GM18508 (cell line): ENCODE results near the gene GRSF1.
A peak's percentile ranks its signal among the peaks of the same experiment; 100 is the strongest.
"Not testable (repeated sequence)": the region's sequence is repeated elsewhere in the genome, so short reads cannot be mapped to it uniquely, and the experiment has no call there.

Source experiments
- ATAC-seq: cut with Tn5 transposase; IDR thresholded peaks from one replicate; pipeline ENCODE4 v1.9.1; 2021; ENCODE audit warnings: moderate number of reproducible peaks; ENCODE audit not compliant: insufficient read depth, unreplicated experiment

Gene GRSF1, protein sequence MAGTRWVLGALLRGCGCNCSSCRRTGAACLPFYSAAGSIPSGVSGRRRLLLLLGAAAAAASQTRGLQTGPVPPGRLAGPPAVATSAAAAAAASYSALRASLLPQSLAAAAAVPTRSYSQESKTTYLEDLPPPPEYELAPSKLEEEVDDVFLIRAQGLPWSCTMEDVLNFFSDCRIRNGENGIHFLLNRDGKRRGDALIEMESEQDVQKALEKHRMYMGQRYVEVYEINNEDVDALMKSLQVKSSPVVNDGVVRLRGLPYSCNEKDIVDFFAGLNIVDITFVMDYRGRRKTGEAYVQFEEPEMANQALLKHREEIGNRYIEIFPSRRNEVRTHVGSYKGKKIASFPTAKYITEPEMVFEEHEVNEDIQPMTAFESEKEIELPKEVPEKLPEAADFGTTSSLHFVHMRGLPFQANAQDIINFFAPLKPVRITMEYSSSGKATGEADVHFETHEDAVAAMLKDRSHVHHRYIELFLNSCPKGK

DNA sequence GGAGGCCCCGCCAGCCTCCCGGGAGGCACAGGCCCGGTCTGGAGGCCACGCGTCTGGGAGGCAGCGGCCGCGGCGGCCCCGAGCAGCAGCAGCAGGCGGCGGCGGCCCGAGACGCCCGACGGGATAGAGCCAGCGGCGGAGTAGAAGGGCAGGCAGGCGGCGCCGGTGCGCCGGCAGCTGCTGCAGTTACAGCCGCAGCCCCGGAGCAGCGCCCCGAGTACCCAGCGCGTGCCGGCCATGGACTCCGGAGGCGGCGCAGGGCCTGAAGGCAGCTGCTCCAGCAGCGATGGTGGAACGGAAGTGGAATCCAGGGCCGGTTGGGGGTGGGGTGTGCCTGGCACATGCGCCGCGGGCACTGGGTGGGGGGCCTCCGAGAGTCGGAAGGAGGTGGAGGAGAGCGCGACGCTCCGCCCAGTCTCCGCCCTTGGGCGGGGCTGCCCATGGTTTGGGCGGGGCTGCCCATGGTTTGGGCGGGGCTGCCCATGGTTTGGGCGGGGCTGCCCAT lies at the start of gene GRSF1:
Gene GRSF1, minus strand, starts transcription at position 302 of the 505 bp plus-strand sequence. Its CDS starts 63 bp downstream, at position 239.
- ATAC-seq, result peak; percentile 32

DNA sequence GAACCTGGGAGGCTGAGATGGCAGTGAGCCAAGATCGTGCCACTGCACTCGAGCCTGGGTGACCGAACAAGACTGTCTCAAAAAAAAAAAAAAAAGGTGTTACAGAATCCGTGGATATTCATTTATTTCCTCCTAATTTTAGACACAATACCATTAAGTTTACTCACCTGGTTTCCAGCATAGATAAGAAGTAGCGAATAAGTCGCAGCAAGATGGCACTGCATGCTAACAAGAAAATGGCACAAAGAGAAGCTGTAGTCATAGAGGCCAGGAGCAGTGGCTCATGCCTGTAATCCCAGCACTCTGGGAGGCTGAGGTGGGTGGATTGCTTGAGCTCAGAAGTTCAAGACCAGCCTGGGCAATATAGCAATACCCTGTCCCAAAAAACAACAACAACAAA lies 45.5 kb upstream of the GRSF1 start:
- no peak for ATAC-seq

- ATAC-seq, result no peak
Observed at GRCh38 chr4:70880739-70881138, 41.0 kb upstream of the GRSF1 start.

DNA sequence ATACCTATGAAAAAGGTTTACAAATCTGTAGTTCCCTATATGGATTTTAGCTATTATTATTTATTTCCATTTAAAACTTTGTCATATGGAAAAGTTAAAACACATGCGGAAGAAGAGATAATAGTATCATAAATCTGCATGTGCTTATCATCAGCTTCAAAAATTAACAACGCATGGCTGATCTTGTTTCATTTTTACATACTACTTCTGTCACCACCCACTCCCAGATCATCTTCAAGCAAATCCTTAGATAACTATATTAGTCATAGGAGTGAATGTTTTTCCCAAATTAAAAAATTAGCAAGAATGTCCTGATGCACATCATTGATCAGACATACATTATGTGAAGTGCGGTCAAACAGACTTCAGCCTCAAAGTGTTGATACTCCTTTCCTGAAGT lies 37.9 kb upstream of the GRSF1 start:
- ATAC-seq, result no peak

- ATAC-seq, result no peak
Observed at GRCh38 chr4:70874268-70875156, 34.8 kb upstream of the GRSF1 start.

- no peak for ATAC-seq
Observed at GRCh38 chr4:70873216-70873615, 33.5 kb upstream of the GRSF1 start.

DNA sequence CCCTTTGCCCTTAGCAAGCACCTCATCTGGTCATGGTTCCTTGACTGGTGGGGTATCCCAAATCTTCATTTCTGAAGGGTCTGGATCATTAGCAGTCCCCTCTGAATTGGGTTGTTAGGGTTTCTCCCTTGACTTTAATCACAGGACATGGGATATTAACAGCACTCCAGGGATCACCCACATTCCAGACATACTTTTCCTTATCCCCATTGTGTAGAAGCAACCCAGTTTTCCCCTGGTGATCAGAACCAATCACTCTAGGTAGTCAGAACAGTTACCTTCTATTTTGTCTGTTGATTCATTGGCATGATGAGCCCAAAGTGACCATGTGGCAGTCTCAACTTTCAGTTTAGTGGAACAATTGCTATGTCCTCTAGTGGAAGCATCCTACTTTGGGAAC lies 29.1 kb upstream of the GRSF1 start:
- no peak for ATAC-seq

DNA sequence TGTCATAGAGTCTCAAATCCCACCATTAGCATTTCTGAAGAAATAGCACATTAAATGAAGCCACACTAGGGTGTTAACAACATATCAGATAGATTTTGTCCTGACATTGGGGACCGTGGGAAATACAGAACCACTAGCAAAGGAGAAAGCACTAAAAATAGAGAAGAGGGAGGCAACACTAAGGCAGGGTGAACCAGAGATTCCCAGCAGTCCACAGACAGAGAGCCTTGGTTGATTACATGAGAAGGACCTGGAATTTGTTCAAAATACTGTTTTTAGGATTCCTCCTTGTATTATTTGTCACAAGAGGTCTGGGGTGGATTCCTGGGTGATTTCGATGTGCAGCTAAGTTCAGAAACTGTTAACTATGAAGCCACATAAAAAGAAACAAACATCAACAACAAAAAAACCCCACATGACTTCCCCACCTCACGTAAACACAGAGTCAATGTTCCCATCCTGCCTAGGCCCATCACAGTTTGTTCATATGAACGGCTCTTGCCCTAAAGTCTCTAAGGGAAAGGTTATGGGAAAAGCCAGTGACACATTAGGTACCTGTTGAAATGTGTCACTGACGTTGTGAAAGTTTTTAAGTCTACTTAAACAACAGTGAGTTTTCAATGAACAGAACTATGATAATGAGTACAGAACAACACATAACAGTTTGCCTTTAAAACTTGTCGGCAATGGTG lies 23.6 kb upstream of the GRSF1 start:
- peak; percentile 74 for ATAC-seq

GRCh38 chr4:70859066-70859465 lies 19.4 kb upstream of the GRSF1 start:
- no peak for ATAC-seq

DNA sequence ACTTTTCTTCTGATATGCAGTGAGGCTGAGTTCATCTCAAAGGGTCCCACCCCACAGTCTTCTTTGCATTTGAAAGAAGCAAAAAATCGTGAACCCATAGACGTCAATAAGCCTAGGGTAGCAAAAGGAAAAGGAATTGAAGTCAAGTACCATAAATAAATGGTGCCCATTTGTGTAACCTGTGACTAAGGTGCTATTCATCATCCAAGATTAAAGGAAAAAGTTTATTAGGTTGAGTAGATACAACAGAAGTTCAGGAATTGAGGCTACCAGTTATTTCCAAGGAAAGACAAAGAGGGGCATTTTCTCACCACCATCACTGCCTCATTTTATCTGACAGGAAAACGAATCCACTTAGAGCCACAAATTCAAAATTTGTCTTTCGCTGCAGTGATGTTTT lies 18.8 kb upstream of the GRSF1 start:
- ATAC-seq, result no peak

- ATAC-seq, result no peak
Observed at GRCh38 chr4:70855464-70855863, 15.8 kb upstream of the GRSF1 start.

- ATAC-seq, result no peak
Observed at GRCh38 chr4:70849291-70849690, 9.6 kb upstream of the GRSF1 start.

- no peak for ATAC-seq
Observed at GRCh38 chr4:70844180-70844579, 4.5 kb upstream of the GRSF1 start.

DNA sequence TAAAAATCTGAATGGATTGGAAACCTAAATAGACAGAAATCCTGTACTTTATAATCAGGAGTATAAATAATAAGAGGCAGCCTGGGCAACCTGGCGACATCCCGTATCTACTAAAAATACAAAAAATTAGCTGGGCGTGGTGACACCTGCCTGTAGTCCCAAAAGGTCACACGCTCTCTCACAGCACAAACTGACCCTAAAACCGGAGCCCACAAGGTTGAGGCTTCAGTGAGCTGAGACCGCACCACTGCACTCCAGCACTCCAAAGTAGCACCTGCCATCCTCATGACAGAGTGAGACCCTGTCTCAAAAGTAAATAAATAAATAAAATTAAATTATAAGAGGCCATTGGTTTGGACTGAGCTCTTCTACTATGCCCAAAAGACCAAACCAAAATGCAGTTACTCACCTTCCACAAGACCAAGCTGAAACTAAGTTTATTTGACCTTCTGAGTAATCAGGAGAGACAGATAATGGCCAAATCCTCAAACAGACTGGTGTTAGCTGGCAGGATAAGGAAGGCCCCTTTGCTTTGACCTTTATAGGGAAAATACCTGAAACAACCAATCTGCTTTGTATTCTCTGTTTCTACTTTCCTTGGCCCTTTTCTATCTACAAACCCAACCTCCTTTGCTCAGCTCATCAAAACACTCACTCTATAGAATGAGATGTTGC lies 3.2 kb upstream of the GRSF1 start:
- ATAC-seq, result peak; percentile 53

DNA sequence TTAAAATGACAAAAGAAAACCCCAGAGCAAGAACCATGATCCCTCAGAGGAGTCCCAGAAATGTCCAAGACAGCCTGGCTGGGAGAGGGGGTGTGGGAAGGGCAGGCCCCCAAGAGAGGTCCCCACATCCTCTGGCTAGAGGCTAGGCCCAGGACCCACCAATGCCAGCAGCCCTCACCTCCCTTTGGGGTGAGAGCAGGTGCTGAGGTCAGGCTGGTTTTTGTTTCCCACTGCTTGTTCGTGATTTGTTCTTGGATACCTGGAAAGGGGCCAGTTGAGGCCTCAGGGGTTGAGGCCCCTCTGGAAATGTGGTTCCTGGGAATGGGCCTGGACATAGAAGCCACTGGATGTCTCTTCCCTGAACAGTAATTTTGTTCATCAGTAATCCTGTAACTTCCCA lies 2.3 kb upstream of the GRSF1 start:
- no peak for ATAC-seq

DNA sequence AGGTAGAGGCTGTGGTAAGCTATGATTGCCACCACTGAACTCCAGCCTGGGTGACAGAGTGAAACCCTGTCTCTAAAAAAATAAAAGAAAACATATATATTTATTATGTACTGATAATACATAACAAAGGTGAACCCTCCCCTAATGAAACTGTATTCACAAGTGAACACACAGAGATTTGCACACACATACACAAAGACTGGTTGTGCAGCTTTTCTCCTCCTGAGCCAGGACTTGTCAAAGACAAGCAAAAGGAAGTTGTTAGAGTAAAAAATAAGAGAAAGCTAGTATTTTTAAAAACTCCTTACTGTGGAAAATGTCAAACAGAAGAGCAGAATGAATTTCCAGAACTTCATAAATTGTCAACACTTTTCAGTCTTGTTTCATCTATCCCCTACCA lies 1.5 kb upstream of the GRSF1 start:
- ATAC-seq, result no peak

DNA sequence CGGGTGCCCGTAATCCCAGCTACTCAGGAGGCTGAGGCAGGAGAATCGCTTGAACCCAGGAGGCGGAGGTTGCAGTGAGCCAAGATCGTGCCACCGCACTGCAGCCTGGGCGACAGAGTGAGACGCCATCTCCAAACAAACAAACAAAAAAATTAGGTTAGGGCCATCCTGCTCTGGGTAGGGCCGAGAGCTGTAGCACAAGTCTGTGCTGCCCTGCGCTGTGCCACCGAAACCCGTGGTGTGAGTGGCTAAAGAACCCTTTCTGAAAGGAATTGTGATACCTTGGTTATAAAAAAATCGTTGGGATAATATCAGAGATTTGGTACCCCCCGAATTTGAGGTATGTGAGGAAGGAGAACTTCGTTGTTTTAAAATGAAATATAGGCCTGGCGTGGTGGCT lies 941 bp upstream of the GRSF1 start:
- not testable (repeated sequence) for ATAC-seq

DNA sequence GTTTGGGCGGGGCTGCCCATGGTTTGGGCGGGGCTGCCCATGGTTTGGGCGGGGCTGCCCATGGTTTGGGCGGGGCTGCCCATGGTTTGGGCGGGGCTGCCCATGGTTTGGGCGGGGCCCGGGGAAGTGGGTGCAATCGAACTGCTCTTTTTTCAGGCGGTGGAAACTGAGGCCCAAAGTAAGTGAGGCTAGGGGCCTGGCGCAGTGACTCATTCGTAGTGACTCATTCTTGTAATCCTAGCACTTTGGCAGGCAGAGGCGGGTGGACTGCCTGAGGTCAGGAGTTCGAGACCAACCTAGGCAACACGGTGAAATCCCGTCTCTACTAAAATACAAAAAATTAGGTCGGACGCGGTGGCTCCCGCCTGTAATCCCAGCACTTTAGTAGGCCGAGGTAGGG lies 447 bp upstream of the GRSF1 start:
- not testable (repeated sequence) for ATAC-seq

DNA sequence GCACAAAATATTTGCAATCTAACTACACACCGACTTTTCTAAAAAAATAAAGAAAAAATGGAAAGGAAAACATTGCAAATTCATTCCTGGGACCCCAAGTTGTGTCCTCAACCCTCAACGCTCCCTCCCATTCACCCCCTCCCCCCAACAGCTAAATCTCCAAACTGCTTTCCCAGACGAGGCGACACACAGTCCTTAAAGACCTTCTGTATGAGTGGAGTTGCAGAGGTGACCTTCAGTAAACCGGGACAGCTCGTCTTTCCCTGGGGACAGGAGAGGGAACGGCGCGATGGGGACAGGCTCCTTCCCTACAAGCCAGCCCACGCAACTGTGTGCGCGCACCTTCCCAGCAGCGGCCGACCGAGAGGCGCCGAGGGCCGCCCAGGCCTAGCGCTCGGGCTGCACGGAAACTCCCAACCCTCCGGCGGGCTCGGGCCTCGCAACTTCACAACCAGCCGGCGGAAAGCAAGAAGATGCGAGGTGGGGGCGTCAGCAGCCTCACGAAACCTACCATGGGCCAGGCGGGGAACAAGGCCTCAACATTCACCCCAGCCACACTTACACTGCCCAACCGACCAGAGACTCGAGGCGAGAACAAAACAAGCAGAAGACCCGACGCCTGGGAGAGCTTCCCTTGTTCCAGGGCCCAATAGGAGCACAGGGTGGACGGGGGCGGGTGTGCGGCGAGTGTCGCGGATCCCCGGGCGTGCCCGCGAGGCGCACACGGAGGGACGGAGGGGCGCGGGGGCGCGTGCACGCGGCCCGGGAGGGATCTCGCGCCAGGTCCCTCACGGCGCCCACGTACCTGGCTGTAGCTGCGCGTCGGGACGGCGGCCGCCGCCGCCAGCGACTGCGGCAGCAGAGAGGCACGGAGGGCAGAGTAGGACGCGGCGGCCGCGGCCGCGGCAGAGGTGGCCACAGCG lies 763 bp downstream of the GRSF1 start:
- ATAC-seq, result peak; percentile 9
